Mesothelial cell of epicardium (in vitro differentiated cells): ENCODE measurements around the gene NSL1. TPM values are rescaled to one million over a fixed set of nuclear protein-coding genes. Genes with fewer than 3 reads are reported as not detected.

ENCODE experiments used
- DNase-seq, 2 experiments: peaks; one replicate each; pipeline ENCODE4 v3.0.0; 2021; ENCODE audit warnings: low spot score in 2 of 2; ENCODE audit not compliant: unreplicated experiment in 2 of 2
- H3K27ac Mint-ChIP-seq: 2 replicates; pipeline ENCODE4 v1.8.0; 2021; ENCODE audit warnings: mixed read lengths
- H3K27me3 Mint-ChIP-seq: 2 replicates; pipeline ENCODE4 v1.8.0; 2021; ENCODE audit warnings: low read depth, mixed read lengths
- H3K36me3 Mint-ChIP-seq: 2 replicates; pipeline ENCODE4 v1.8.0; 2021; ENCODE audit warnings: mixed read lengths
- H3K4me1 Mint-ChIP-seq: 2 replicates; pipeline ENCODE4 v1.8.0; 2021; ENCODE audit warnings: mixed read lengths
- H3K4me3 Mint-ChIP-seq: 2 replicates; pipeline ENCODE4 v1.8.0; 2021; ENCODE audit warnings: mild to moderate bottlenecking, moderate library complexity, mixed read lengths
- H3K9me3 Mint-ChIP-seq: 2 replicates; pipeline ENCODE4 v1.8.0; 2021; ENCODE audit warnings: mixed read lengths
- total RNA-seq: library from RNA; stranded (reverse); gene quantifications from 3 replicates; pipeline ENCODE4 v1.2.1, GENCODE V29; 2021
- TF ChIP-seq, protein P1 (sequence below): fragments of 200-600 bp; sonication (generic); IDR thresholded peaks from one replicate; pipeline ENCODE4 v1.5.0; 2021; ENCODE audit warnings: antibody characterized with exemption; ENCODE audit not compliant: unreplicated experiment

NSL1 gene
- total RNA-seq, 1 donor from 2014 or later, result 26.1 TPM

DNA sequence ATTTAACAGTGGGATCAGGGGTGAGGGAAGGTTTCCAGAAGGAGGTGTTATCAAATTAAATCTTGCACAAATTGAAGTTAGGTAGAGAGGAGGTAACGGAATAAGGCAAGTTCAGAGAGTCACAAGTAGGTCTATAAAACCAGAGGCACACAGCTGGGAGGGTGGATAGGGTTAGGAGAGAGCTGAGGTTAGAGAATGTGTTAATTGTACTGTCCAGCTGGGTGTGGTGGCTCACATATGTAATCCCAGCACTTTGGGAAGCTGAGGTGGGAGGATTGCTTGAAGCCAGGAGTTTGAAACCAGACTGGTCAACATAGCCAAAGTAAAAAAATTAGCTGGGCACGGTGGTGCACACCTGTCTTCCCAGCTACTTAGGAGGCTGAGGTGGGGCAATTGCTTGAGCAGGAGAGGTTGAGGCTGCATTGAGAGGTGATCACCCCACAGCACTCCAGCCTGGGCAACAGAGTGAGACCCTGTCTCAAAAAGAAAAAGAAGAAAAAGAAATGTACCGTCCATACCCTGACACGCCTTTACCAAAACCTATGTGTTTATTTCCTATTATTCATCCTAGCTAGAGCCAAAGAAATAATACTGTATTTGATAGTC lies 35.7 kb upstream of the NSL1 start:
- peaks cover 21% of the 10 kb centered on the region for H3K9me3 Mint-ChIP-seq
- no peak overlapping the region for H3K27ac Mint-ChIP-seq
- H3K36me3 Mint-ChIP-seq, result peaks cover 15% of the 10 kb centered on the region
- no peaks in the 10 kb centered on the region for H3K4me1 Mint-ChIP-seq
- no peak for DNase-seq
- no peak overlapping the region for H3K4me3 Mint-ChIP-seq
- TF ChIP-seq, protein P1, sequence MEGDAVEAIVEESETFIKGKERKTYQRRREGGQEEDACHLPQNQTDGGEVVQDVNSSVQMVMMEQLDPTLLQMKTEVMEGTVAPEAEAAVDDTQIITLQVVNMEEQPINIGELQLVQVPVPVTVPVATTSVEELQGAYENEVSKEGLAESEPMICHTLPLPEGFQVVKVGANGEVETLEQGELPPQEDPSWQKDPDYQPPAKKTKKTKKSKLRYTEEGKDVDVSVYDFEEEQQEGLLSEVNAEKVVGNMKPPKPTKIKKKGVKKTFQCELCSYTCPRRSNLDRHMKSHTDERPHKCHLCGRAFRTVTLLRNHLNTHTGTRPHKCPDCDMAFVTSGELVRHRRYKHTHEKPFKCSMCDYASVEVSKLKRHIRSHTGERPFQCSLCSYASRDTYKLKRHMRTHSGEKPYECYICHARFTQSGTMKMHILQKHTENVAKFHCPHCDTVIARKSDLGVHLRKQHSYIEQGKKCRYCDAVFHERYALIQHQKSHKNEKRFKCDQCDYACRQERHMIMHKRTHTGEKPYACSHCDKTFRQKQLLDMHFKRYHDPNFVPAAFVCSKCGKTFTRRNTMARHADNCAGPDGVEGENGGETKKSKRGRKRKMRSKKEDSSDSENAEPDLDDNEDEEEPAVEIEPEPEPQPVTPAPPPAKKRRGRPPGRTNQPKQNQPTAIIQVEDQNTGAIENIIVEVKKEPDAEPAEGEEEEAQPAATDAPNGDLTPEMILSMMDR, result no peak
- no peaks in the 10 kb centered on the region for H3K27me3 Mint-ChIP-seq

DNA sequence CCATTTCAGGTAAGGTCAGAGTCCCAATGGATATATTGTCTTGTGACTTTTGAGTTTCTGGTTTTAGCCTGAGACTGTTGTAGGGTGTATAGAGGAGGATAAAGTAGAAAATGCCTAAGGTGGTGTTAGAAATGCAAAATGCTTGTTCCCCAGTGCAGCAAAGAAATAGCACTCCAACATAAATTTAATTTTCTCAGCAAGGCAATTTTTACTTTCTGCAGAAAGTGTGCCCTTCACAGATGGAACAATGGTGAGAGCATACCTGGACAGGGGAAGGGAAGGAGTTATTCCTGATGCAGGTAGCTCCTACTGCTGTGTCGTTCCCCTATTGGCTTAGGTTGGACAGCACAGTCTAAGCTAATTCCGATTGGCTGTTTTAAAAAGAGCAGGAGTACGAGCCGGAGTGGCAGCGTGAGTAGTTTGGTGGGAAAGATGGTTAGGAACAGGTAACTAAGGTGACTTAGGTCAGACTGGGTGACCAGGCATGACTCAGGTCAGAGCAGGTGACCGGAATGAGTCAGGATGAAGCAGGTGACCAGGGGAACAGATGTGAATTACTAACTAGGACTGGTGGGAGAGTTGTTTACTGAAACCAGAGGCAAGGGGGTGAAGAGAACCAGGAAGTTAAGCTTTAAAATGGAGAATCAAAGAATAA lies 34.3 kb upstream of the NSL1 start:
- no peak overlapping the region for H3K27ac Mint-ChIP-seq
- no peak overlapping the region for H3K4me3 Mint-ChIP-seq
- TF ChIP-seq, protein P1, result no peak
- peaks cover 15% of the 10 kb centered on the region for H3K36me3 Mint-ChIP-seq
- no peaks in the 10 kb centered on the region for H3K4me1 Mint-ChIP-seq
- DNase-seq, result no peak
- H3K27me3 Mint-ChIP-seq, result no peaks in the 10 kb centered on the region
- H3K9me3 Mint-ChIP-seq, result peaks cover 21% of the 10 kb centered on the region

DNA sequence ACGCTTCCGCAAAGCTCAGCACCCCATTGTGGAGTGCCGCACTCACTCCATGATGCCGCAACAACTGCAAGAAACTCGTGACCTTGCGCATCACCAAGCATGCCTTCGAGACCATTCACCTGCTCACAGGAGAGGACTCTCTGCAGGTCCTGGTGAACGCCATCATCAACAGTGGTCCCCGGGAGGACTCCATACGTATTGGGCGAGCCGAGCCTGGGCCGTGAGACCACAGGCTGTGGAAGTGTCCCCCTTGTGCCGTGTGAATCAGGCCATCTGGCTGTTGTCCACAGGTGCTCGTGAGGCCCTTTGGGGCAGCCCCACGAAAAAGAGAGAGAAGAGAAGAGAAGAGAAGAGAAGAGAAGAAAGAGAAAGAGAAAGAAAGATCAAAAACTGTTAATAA lies 32.6 kb upstream of the NSL1 start:
- Mint-ChIP-seq H3K4me1 (peaks cover 7% of the 10 kb centered on the region), H3K27me3 (no peaks in the 10 kb centered on the region), H3K27ac (no peak overlapping the region), H3K4me3 (no peak overlapping the region), H3K9me3 (peaks cover 21% of the 10 kb centered on the region), H3K36me3 (peaks cover 15% of the 10 kb centered on the region)
- TF ChIP-seq, protein P1, result no peak
- DNase-seq, result no peak

DNA sequence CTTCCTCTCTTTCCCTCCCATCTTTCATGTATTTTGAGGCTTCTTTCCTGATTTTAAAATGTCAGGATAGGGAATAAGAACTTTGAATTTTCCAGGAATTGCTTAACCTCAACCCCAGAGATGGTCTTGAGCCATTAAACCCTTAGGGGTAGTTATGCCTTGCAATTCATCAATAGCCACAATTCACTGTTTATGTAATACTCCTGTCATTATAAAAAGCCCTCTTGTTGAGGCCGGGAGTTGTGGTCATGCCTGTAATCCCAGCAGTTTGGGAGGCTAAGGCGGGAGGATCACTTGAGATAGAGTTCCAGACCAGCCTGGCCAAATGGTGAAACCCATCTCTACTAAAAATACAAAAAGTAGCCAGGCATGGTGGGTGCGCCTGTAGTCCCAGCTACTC lies 31.4 kb upstream of the NSL1 start:
- Mint-ChIP-seq H3K36me3 (peaks cover 15% of the 10 kb centered on the region), H3K27me3 (no peaks in the 10 kb centered on the region), H3K27ac (no peak overlapping the region), H3K9me3 (peaks cover 21% of the 10 kb centered on the region), H3K4me3 (no peak overlapping the region), H3K4me1 (peaks cover 7% of the 10 kb centered on the region)
- no peak for DNase-seq
- TF ChIP-seq, protein P1, result no peak

DNA sequence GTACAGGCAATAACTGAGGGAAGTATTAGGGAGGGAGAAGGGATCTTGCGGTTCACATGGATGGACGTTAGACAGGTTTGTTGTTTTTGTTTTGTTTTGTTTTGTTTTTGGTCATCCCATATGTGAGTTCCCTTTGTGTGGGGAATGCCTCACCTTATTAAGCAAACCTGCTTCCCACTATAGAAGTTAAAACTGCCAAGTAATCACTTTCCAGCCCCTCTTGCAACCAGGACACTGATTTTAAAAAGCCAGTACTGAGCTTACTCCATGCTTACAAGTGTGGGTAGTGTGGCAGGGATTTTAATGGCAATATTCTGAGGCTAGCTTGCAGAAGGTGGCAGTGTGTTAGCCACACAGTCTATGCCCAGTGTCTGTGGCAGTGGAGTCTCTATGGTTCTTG lies 29.4 kb upstream of the NSL1 start:
- DNase-seq, result no peak
- no peaks in the 10 kb centered on the region for H3K27me3 Mint-ChIP-seq
- peaks cover 7% of the 10 kb centered on the region for H3K4me1 Mint-ChIP-seq
- no peak overlapping the region for H3K27ac Mint-ChIP-seq
- no peak overlapping the region for H3K4me3 Mint-ChIP-seq
- H3K36me3 Mint-ChIP-seq, result peaks cover 10% of the 10 kb centered on the region
- TF ChIP-seq, protein P1, result no peak
- H3K9me3 Mint-ChIP-seq, result peaks cover 13% of the 10 kb centered on the region
